IMR-90 (cell line): ENCODE measurements around the gene PRR16. TPM values are rescaled to one million over a fixed set of nuclear protein-coding genes. Genes with fewer than 3 reads are reported as not detected.

Experiments
- ATAC-seq: fragments of 200-7000 bp; cut with Tn5 transposase; 2 replicates; pipeline ENCODE4 v1.9.1; 2020; ENCODE audit warnings: low read depth, mild to moderate bottlenecking, moderate library complexity
- BruUV-seq: library from RNA; stranded (reverse); fragments of 400-500 nt; replicated peaks from 2 replicates; lab custom pipeline; 2021; lab: Mats Ljungman, UMichigan
- CTCF ChIA-PET: fragments of 300-600 bp; formaldehyde crosslinking; extraction: SDS; loops from one replicate; lab custom pipeline; 2021; ENCODE audit warnings: antibody characterized with exemption; lab: Yijun Ruan, JAX
- POLR2A ChIA-PET: fragments of 300-600 bp; sonication (Branson Sonifier 250); formaldehyde crosslinking; loops from one replicate; lab custom pipeline; 2022; ENCODE audit warnings: antibody characterized with exemption; ENCODE audit not compliant: unreplicated experiment; lab: Charles Lee
- DNase-seq: peaks from one replicate; pipeline ENCODE4 v3.0.0; 2013
- H2AFZ ChIP-seq: replicated peaks from 2 replicates; pipeline ENCODE3; 2013; ENCODE audit warnings: low read length, mild to moderate bottlenecking; ENCODE audit not compliant: poor library complexity
- H2AK5ac ChIP-seq: 2 replicates; pipeline ENCODE4 v1.6.1; 2013; ENCODE audit warnings: low read depth, low read length, inconsistent platforms
- H2AK9ac ChIP-seq: replicated peaks from 2 replicates; pipeline ENCODE3; 2013; ENCODE audit warnings: mild to moderate bottlenecking, low read depth, low read length, moderate library complexity; ENCODE audit not compliant: poor library complexity
- H2BK120ac ChIP-seq: 2 replicates; pipeline ENCODE4 v1.6.1; 2013; ENCODE audit warnings: low read depth, low read length, inconsistent platforms
- H2BK15ac ChIP-seq: 3 replicates; pipeline ENCODE4 v1.6.1; 2013; ENCODE audit warnings: low read depth, low read length, inconsistent platforms
- H2BK20ac ChIP-seq: 2 replicates; pipeline ENCODE4 v1.6.1; 2013; ENCODE audit warnings: low read depth, mild to moderate bottlenecking, inconsistent platforms, low read length, moderate library complexity
- H2BK5ac ChIP-seq: 2 replicates; pipeline ENCODE4 v1.6.1; 2013; ENCODE audit warnings: mild to moderate bottlenecking, low read depth, low read length, inconsistent platforms; ENCODE audit not compliant: poor library complexity, severe bottlenecking
- H3K14ac ChIP-seq: replicated peaks from 2 replicates; pipeline ENCODE4 v1.6.1; 2013; ENCODE audit warnings: low read depth, low read length, inconsistent platforms
- H3K18ac ChIP-seq: 2 replicates; pipeline ENCODE4 v1.6.1; 2013; ENCODE audit warnings: low read depth, low read length, control low read depth
- H3K23ac ChIP-seq: 2 replicates; pipeline ENCODE4 v1.6.1; 2013; ENCODE audit warnings: low read depth, low read length, inconsistent platforms
- H3K27ac ChIP-seq: 2 replicates; pipeline ENCODE4 v1.5.1; 2013; ENCODE audit warnings: mild to moderate bottlenecking, control low read depth, low read length; ENCODE audit not compliant: insufficient read depth
- H3K27me3 ChIP-seq: 2 replicates; pipeline ENCODE4 v1.6.1; 2013; ENCODE audit warnings: low read length; ENCODE audit not compliant: control insufficient read depth, insufficient read depth
- H3K36me3 ChIP-seq: 2 replicates; pipeline ENCODE4 v1.6.1; 2013; ENCODE audit warnings: low read length, mixed read lengths; ENCODE audit not compliant: control insufficient read depth, insufficient read depth
- H3K4ac ChIP-seq: 2 replicates; pipeline ENCODE4 v1.6.1; 2013; ENCODE audit warnings: low read depth, low read length, inconsistent platforms
- H3K4me1 ChIP-seq: 2 replicates; pipeline ENCODE4 v1.6.1; 2013; ENCODE audit warnings: low read length, mixed read lengths; ENCODE audit not compliant: control insufficient read depth, insufficient read depth
- H3K4me2 ChIP-seq: 2 replicates; pipeline ENCODE4 v1.6.1; 2013; ENCODE audit warnings: low read depth, mild to moderate bottlenecking, control low read depth, low read length, moderate library complexity
- H3K4me3 ChIP-seq: 2 replicates; pipeline ENCODE4 v1.5.1; 2013; ENCODE audit warnings: low read depth, mild to moderate bottlenecking, control low read depth, low read length, moderate library complexity; ENCODE audit not compliant: insufficient read depth
- H3K56ac ChIP-seq: 2 replicates; pipeline ENCODE4 v1.6.1; 2013; ENCODE audit warnings: low read length, inconsistent platforms; ENCODE audit not compliant: insufficient read depth; ENCODE audit errors: extremely low read depth
- H3K79me1 ChIP-seq, 2 experiments: 2 replicates each; pipeline ENCODE4 v1.6.1; 2013; ENCODE audit warnings: low read length in 2 of 2, inconsistent platforms in 1 of 2, low read depth in 1 of 2
- H3K9ac ChIP-seq: 2 replicates; pipeline ENCODE4 v1.6.1; 2013; ENCODE audit warnings: low read depth, low read length, control low read depth
- H3K9me1 ChIP-seq: 2 replicates; pipeline ENCODE4 v1.6.1; 2013; ENCODE audit warnings: low read length, inconsistent platforms; ENCODE audit not compliant: insufficient read depth
- H3K9me3 ChIP-seq: 2 replicates; pipeline ENCODE4 v1.6.1; 2013; ENCODE audit warnings: low read length; ENCODE audit not compliant: control insufficient read depth, insufficient read depth
- H4K20me1 ChIP-seq: 2 replicates; pipeline ENCODE4 v1.6.1; 2013; ENCODE audit warnings: low read length, inconsistent platforms; ENCODE audit not compliant: insufficient read depth
- H4K5ac ChIP-seq: 2 replicates; pipeline ENCODE4 v1.6.1; 2013; ENCODE audit warnings: mild to moderate bottlenecking, low read depth, low read length, control low read depth
- H4K8ac ChIP-seq, 2 experiments: 2 replicates each; pipeline ENCODE4 v1.6.1; 2013; ENCODE audit warnings: low read depth in 2 of 2, low read length in 2 of 2, control low read depth in 1 of 2, inconsistent platforms in 1 of 2
- H4K91ac ChIP-seq: 2 replicates; pipeline ENCODE4 v1.6.1; 2013; ENCODE audit warnings: low read depth, low read length, inconsistent platforms; ENCODE audit not compliant: insufficient read depth
- BHLHE40 ChIP-seq: fragments of 150-350 bp; IDR thresholded peaks from 2 replicates; pipeline ENCODE4 v1.6.1; 2016; ENCODE audit warnings: mild to moderate bottlenecking, low read depth, low read length
- CEBPB ChIP-seq: IDR thresholded peaks from 2 replicates; pipeline ENCODE4 v1.6.1; 2012; ENCODE audit warnings: low read depth, low read length, improper control_type of control experiment
- CHD1 ChIP-seq: IDR thresholded peaks from 2 replicates; pipeline ENCODE4 v1.6.1; 2012; ENCODE audit warnings: low read depth, low read length, improper control_type of control experiment
- FOS ChIP-seq: fragments of 150-350 bp; IDR thresholded peaks from 2 replicates; pipeline ENCODE4 v1.6.1; 2016; ENCODE audit warnings: low read depth, low read length
- MAFK ChIP-seq: IDR thresholded peaks from 2 replicates; pipeline ENCODE4 v1.6.1; 2012; ENCODE audit warnings: low read depth, low read length, improper control_type of control experiment
- MAZ ChIP-seq: IDR thresholded peaks from 2 replicates; pipeline ENCODE4 v1.6.1; 2012; ENCODE audit warnings: low read depth, mild to moderate bottlenecking, low read length, improper control_type of control experiment, moderate library complexity, borderline replicate concordance
- MXI1 ChIP-seq: IDR thresholded peaks from 2 replicates; pipeline ENCODE4 v1.6.1; 2012; ENCODE audit warnings: low read depth, mild to moderate bottlenecking, low read length, moderate library complexity, borderline replicate concordance
- NFE2L2 ChIP-seq: fragments of 150-350 bp; IDR thresholded peaks from 2 replicates; pipeline ENCODE4 v1.6.1; 2016; ENCODE audit warnings: low read depth, mild to moderate bottlenecking, low read length
- POLR2A ChIP-seq: IDR thresholded peaks from 2 replicates; pipeline ENCODE4 v1.6.1; 2012; ENCODE audit warnings: mild to moderate bottlenecking, low read depth, low read length
- RAD21 ChIP-seq: IDR thresholded peaks from 2 replicates; pipeline ENCODE4 v1.6.1; 2012; ENCODE audit warnings: low read length, improper control_type of control experiment
- RCOR1 ChIP-seq: IDR thresholded peaks from 2 replicates; pipeline ENCODE4 v1.6.1; 2012; ENCODE audit warnings: mild to moderate bottlenecking, low read length, improper control_type of control experiment; ENCODE audit not compliant: insufficient replicate concordance
- RFX5 ChIP-seq: IDR thresholded peaks from 2 replicates; pipeline ENCODE4 v1.8.0; 2012; ENCODE audit warnings: low read depth, mild to moderate bottlenecking, low read length, moderate library complexity
- SMC3 ChIP-seq: fragments of 150-350 bp; IDR thresholded peaks from 2 replicates; pipeline ENCODE4 v1.6.1; 2016; ENCODE audit warnings: low read depth, mild to moderate bottlenecking, antibody characterized with exemption, low read length, moderate library complexity
- WGBS, 2 experiments: methylation state at CpG; one replicate each; pipeline versions ENCODE4 v1.1.5 to v1.1.7; 2013; ENCODE audit warnings: missing lambda C conversion rate in 2 of 2; ENCODE audit not compliant: insufficient read length in 1 of 2; ENCODE audit errors: extremely low coverage in 2 of 2; 5-methylcytosine and 5-hydroxymethylcytosine counted together
- dilution Hi-C: fragments of 300-500 bp; cut with HindIII; formaldehyde crosslinking; loops from one replicate; pipeline ENCODE4 v1.14.3; 2018; ENCODE audit warnings: low sequenced_read_pairs; ENCODE audit not compliant: unreplicated experiment
- in situ Hi-C: fragments of 300-500 bp; cut with MboI; formaldehyde crosslinking; loops from 3 replicates; pipeline ENCODE4 v1.14.3; 2019; ENCODE audit warnings: low sequenced_read_pairs, inconsistent platforms, mixed read lengths
- intact Hi-C: fragments of 100-400 bp; cut with micrococcal nuclease; formaldehyde crosslinking; loops from 2 replicates; pipeline ENCODE4 v1.10.0; 2022
- polyA plus RNA-seq, 3 experiments: library from polyadenylated mRNA; depleted of rRNA; stranded (reverse); fragments of >200 nt; gene quantifications; 2 replicates each; pipeline ENCODE4 v1.2.3, GENCODE V29; 2012; ENCODE audit warnings: low replicate concordance in 1 of 3
- total RNA-seq: library from RNA; depleted of rRNA; stranded (reverse); fragments of >200 nt; gene quantifications from 2 replicates; pipeline ENCODE4 v1.2.3, GENCODE V29; 2012
- TF ChIP-seq, protein P1 (sequence below): fragments of 150-350 bp; IDR thresholded peaks from 2 replicates; pipeline ENCODE4 v1.6.1; 2016; ENCODE audit warnings: low read depth, mild to moderate bottlenecking, low read length, moderate library complexity, borderline replicate concordance
- TF ChIP-seq, protein P2 (sequence below): conservative IDR thresholded peaks from 2 replicates; pipeline ENCODE4 v1.5.1; 2012; ENCODE audit warnings: mild to moderate bottlenecking, low read depth, low read length, improper control_type of control experiment

PRR16 gene
- total and polyA plus RNA-seq, 2 of the 4 experiments (the other 2 are of a cell fraction), result 9.9 to 45.2 TPM

DNA sequence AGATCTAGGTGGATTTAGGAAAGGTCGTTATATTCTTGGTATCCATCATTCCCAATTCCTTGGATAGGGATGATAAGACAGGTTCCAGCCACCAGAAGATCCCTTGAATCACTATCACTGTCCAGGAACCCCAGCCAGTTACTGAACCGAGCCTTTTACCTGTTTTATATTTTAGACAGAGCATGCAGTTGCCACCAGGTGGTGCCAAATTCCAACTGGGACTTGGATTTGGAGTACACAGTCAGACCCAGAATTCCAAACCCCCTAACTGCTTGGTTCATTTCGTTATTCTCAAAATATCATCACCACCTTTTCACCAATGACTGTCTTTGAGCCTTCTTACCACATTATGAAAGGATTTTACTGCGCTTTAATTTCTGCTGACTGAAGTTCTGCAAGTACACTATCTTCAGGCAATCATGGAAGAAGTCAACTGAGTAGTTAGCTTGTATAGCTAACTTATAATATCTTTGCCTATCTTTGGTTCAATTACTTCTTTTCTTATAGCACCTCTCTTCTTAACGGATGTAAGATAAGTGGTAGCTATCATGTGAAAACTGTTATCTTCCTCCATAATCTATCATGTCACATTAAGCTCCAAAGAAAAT lies 191.8 kb downstream of the PRR16 start:
- 0 out of 4 replicates have a peak overlapping the region, but pooled peaks of 1 of the 2 experiments have one; percentile 27 for H4K8ac ChIP-seq
- in situ Hi-C loops, result no loop called here
- H3K23ac ChIP-seq, result no peak overlapping the region
- no peaks in the 10 kb centered on the region; the same call in 1 of the 2 replicates for H4K20me1 ChIP-seq
- peak overlapping the region; percentile 29; the same call in 1 of the 2 replicates for H3K14ac ChIP-seq
- 71% methylated on average over 1 of the region's 5 CpGs; no CpG with 5 or more reads in 1 of the 2 experiments for WGBS, 2 experiments
- no peaks in the 10 kb centered on the region; the same call in 1 of the 2 replicates for H3K36me3 ChIP-seq
- no peak overlapping the region for H2AK5ac ChIP-seq
- H3K27ac ChIP-seq, result no peak overlapping the region
- no peak overlapping the region for H3K9ac ChIP-seq
- POLR2A ChIA-PET, result no interaction called here
- no peak for ATAC-seq
- H3K4ac ChIP-seq, result 0 out of 2 replicates have a peak overlapping the region, but pooled peaks have one; percentile 9
- intact Hi-C loops, result loop anchor here (5.0 kb wide), 1 partner anchor 146 kb away; no protein-coding TSS in a partner anchor
- peak overlapping the region; percentile 25 for H2BK20ac ChIP-seq
- no peaks in the 10 kb centered on the region for H3K27me3 ChIP-seq
- H3K4me2 ChIP-seq, result no peak overlapping the region
- CTCF ChIA-PET, result interaction anchor here (0.8 kb wide), 1 partner anchor 17 kb away, joined by 4 read pairs; no protein-coding TSS in a partner anchor
- no peak overlapping the region for H4K5ac ChIP-seq
- H3K4me3 ChIP-seq, result no peak overlapping the region
- dilution Hi-C loops, result no loop called here
- BruUV-seq, result no TSS peak
- H2BK15ac ChIP-seq, result no peak overlapping the region
- H3K79me1 ChIP-seq, result peaks cover 4 to 25% of the 10 kb centered on the region in 2 experiments; a peak in 3 of 4 replicates
- H3K4me1 ChIP-seq, result no peaks in the 10 kb centered on the region
- DNase-seq, result peak; percentile 22
- H3K56ac ChIP-seq, result no peak overlapping the region
- H4K91ac ChIP-seq, result no peak overlapping the region
- H2AK9ac ChIP-seq, result no peak overlapping the region
- H2BK5ac ChIP-seq, result no peak overlapping the region
- peaks cover 3% of the 10 kb centered on the region for H3K9me1 ChIP-seq
- no peak overlapping the region for H2BK120ac ChIP-seq
- no peak overlapping the region for H3K18ac ChIP-seq
- H3K9me3 ChIP-seq, result no peaks in the 10 kb centered on the region
- no peak overlapping the region for H2AFZ ChIP-seq
- TF ChIP-seq BHLHE40, result no peak
- TF ChIP-seq FOS, result no peak
- TF ChIP-seq MAZ, result no peak
- TF ChIP-seq POLR2A, result no peak
- TF ChIP-seq SMC3, result peak; percentile 36; the same call in 1 of the 2 replicates
- no peak for TF ChIP-seq MAFK
- no peak for TF ChIP-seq RCOR1
- TF ChIP-seq RAD21, result peak; percentile 55
- no peak for TF ChIP-seq RFX5
- no peak for TF ChIP-seq CEBPB
- TF ChIP-seq NFE2L2, result no peak
- TF ChIP-seq CHD1, result no peak
- TF ChIP-seq MXI1, result no peak
- TF ChIP-seq, protein P1, sequence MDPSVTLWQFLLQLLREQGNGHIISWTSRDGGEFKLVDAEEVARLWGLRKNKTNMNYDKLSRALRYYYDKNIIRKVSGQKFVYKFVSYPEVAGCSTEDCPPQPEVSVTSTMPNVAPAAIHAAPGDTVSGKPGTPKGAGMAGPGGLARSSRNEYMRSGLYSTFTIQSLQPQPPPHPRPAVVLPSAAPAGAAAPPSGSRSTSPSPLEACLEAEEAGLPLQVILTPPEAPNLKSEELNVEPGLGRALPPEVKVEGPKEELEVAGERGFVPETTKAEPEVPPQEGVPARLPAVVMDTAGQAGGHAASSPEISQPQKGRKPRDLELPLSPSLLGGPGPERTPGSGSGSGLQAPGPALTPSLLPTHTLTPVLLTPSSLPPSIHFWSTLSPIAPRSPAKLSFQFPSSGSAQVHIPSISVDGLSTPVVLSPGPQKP, result no peak
- TF ChIP-seq, protein P2, sequence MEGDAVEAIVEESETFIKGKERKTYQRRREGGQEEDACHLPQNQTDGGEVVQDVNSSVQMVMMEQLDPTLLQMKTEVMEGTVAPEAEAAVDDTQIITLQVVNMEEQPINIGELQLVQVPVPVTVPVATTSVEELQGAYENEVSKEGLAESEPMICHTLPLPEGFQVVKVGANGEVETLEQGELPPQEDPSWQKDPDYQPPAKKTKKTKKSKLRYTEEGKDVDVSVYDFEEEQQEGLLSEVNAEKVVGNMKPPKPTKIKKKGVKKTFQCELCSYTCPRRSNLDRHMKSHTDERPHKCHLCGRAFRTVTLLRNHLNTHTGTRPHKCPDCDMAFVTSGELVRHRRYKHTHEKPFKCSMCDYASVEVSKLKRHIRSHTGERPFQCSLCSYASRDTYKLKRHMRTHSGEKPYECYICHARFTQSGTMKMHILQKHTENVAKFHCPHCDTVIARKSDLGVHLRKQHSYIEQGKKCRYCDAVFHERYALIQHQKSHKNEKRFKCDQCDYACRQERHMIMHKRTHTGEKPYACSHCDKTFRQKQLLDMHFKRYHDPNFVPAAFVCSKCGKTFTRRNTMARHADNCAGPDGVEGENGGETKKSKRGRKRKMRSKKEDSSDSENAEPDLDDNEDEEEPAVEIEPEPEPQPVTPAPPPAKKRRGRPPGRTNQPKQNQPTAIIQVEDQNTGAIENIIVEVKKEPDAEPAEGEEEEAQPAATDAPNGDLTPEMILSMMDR, result peak; percentile 58
